Peyer's patch (tissue), 4 donors: ENCODE measurements around the gene NEDD9.

ENCODE experiments used
- POLR2A ChIP-seq, 2 donors: fragments of 450-650 bp; IDR thresholded peaks; one replicate each; pipeline ENCODE4 v1.5.1; 2017; ENCODE audit warnings: antibody characterized with exemption in 2 of 2, mild to moderate bottlenecking in 2 of 2, moderate library complexity in 2 of 2
- TF ChIP-seq, protein P1 (sequence below), 6 experiments: fragments of 450-650 bp in 4 of 6; fragments of 200-600 bp in 2 of 6; sonication (generic) in 1 of 6; IDR thresholded peaks; one replicate each; pipeline ENCODE4 v1.5.1; 2017 to 2019; ENCODE audit warnings: antibody characterized with exemption in 6 of 6, mild to moderate bottlenecking in 3 of 6, moderate library complexity in 1 of 6

DNA sequence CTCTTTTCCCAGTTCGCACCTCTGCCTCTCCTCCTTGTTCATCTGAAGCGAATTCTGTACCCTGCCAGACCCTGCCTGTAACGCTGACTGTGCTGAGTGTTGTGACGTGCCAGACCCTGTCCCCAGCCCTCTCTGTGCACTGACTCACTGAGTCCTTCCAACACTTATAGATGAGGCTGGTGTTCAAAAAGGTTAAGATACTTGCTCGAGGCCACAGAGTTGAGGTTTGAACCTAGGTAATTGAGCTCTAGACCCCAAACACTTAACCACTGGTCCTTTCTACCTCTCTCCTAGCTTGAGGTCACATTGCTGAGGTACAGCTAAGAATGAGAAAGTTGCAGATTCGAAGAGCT, 45.7 kb upstream of the NEDD9 start:
- TF ChIP-seq, protein P1, sequence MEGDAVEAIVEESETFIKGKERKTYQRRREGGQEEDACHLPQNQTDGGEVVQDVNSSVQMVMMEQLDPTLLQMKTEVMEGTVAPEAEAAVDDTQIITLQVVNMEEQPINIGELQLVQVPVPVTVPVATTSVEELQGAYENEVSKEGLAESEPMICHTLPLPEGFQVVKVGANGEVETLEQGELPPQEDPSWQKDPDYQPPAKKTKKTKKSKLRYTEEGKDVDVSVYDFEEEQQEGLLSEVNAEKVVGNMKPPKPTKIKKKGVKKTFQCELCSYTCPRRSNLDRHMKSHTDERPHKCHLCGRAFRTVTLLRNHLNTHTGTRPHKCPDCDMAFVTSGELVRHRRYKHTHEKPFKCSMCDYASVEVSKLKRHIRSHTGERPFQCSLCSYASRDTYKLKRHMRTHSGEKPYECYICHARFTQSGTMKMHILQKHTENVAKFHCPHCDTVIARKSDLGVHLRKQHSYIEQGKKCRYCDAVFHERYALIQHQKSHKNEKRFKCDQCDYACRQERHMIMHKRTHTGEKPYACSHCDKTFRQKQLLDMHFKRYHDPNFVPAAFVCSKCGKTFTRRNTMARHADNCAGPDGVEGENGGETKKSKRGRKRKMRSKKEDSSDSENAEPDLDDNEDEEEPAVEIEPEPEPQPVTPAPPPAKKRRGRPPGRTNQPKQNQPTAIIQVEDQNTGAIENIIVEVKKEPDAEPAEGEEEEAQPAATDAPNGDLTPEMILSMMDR (IDR thresholded peaks at IDR 0.05): no peak
- TF ChIP-seq POLR2A (IDR thresholded peaks at IDR 0.05): no peak
